ENCODE results near the gene ETS2.
A peak's percentile ranks its signal among the peaks of the same experiment; 100 is the strongest.

ETS2 gene

DNA sequence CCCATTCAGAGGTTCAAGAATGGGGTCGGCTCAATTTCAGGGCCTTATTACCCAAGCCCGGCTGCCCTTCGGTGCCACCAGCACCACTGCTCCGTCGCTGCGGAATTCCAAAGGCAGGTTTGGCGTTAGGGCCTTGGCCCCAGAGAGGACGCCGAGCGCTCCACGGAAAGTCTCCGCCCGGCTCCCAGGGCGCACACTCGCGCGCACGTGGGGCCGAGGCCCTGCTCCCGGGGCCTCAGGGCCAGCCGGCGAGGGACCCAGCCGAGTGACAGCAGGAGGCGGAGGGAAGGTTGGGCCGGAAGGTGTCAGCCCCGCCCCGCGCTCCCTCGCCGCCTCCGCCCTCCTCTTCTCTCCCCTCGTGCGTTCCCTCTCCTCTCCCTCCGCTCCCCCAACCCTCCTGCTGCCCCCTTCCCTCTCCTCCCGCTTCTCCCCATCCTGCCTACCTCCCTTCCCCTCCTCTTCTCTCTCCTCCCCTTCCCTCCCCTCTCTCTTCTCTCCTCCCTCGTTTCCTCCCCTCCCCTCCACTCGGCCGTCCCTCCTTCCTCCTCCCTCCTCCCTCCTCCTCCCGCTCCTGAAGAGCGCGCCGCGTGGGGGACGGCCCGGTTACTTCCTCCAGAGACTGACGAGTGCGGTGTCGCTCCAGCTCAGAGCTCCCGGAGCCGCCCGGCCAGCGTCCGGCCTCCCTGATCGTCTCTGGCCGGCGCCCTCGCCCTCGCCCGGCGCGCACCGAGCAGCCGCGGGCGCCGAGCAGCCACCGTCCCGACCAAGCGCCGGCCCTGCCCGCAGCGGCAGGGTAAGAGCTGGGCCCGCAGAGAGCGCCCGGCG lies at the start of gene ETS2:
ETS2 (plus strand) TSS at position 602 of the 825 bp plus-strand sequence. CDS start 4,106 bp downstream, outside the sequence.
- DNase-seq, result peak; percentile 77 to 84

DNA sequence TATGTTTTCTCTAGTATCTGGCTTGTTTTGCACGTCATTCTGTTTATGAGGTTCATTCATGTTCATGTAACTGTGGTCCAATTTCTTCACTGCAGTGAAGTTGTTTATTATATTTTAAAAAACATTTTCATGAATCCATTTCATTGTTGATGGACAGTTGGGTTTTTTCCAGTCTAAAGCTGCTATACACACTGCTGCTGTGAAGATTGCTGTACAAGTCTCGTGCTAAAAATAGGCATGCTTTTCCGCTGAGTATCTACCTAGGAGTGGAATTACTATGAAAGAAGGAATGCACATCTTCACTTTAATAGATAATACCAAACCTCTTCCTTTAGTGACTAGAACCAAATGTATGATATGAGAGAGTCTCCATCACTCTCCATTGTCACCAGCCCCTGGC lies 49.0 kb upstream of the ETS2 start:
- DNase-seq, result no peak

DNA sequence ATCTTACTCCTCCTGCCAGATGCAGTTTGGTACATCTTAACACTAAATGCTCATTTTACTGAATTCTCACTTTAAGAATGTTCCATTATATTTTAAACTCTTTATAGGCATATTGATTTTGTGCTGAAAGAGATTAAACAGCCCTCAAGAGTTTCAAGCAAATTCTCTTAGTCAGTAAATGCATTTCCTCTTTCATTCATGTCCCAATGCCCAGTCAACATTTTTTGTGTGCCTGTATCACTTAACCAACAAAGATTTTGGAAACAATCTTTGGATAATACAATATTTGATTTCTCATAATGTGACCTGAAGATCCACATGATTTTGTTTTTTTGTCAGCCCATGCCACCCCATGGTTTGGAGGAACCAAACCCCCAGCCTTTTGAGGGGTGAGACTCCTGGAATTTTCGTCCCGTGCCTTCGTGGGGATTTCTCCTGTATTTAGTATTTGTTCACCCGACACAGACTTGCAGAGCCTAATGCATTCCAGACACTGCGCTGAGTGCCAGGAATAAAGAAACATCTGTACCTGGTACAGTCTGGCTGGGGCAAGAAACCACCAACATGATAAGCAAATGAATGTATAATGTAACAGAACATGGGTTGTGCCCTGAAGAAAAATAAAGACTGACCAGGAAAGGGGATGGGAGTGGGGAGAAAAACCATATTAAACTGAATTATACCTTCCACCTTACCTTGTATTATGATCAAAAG lies 47.1 kb upstream of the ETS2 start:
- DNase-seq, result no peak

DNA sequence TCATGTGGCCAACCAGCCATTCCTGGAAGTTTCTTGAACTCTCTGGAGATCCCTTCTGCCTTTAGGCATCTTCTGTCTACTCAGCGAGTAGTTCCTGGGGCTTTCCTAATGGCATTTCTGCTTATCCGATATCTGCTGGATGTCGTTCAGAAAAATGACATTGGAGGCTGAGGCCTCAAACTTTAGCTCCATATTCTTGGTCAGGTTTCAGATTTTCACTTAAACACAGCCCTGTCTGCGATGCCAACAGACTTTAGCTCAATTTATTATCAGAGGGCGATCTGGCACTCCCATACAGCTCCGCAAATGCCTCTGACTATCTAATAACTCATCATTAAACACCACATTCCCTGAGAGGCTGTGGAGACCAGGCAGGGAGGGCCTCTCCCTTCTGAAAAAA lies 46.3 kb upstream of the ETS2 start:
- no peak for DNase-seq

DNA sequence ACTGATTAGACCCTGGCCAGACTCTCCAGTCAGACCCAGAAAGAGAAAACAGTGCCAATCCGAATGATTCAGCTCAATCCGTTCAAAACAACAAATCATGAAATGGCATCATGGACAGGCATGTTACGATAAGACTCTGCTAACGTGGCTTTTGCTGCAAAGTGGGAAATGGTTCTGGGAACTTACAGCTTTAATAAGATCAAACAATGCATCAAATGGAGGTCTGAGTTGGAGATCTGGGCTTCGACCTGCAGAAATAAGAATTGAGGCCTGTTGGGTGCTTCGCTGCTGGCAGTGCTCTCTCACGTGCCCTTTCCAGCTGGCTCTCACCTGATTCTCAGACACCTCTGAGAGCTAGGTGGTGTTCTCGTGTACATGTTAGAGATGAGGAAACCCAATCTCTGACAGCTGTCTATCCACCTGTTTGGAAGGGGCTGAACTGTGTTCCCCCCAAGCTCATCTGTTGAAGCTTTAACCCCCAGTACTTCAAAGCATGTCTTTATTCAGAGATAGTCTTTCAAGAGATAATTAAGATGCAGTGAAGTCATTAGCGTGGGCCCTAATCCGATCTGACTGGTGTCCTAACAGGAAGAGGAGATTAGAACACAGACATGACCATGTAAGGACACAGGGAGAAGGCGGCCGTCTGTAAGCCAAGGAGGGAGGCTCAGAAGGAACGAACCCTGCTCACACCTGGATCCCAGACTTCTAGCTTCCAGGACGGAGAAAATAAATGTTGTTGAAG lies 45.5 kb upstream of the ETS2 start:
- DNase-seq, result no peak

DNA sequence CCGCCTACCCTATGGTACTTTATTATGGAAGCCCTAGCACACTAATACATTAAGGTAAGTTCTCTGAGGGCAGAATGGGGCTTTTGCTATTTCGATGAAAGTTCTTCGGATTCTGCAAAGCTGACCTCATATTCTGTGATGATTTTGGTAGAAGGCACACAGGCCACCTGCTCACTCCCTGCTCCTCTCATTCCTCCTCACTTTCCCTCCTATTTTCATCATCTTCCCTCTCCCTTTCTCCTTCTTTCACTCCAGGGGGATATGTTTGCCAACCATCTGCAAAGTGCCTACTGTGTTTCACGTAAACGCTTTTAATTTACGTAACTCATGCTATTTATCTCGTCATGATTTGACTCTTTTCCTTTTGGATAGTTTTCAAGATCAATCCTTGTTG lies 45.0 kb upstream of the ETS2 start:
- DNase-seq, result no peak

DNA sequence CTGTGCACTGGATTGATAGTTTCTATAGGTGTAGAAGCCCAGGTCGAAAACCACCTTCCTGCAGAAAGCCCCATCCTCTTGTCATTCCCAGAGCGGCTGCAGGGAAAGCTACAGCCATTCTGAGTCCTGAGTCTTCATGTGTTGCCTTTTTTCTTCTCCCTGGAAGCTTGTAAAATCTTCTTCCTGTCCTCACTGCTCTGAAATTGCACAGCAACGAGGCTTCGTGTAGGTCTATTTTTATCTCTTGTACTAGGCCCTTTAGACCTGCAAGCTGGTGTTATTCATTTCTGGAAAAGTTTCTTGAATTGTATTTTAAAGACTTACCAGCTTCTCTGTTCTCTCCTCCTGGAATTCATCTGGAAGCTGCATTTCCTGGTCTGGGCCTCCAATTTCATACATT lies 44.2 kb upstream of the ETS2 start:
- DNase-seq, result no peak

DNA sequence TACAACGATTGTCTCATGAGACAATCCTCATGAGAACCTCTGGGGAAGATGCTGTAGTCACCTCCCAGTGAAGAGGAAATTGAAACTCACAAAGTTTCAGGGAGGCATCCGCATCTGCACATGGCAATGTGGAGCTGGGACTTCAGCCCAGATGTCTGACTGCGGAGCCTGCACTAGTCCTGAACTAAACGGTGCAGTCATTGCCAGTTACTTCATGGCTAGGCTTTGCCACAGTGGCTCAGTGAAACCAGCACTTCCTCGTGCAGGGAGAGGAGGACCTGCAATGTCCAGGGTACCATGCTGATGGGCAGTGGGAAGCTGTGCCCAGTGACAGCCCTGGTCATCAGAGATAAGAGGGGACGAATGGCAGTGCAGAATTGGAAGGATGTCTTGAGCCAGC lies 40.7 kb upstream of the ETS2 start:
- DNase-seq, result no peak

DNA sequence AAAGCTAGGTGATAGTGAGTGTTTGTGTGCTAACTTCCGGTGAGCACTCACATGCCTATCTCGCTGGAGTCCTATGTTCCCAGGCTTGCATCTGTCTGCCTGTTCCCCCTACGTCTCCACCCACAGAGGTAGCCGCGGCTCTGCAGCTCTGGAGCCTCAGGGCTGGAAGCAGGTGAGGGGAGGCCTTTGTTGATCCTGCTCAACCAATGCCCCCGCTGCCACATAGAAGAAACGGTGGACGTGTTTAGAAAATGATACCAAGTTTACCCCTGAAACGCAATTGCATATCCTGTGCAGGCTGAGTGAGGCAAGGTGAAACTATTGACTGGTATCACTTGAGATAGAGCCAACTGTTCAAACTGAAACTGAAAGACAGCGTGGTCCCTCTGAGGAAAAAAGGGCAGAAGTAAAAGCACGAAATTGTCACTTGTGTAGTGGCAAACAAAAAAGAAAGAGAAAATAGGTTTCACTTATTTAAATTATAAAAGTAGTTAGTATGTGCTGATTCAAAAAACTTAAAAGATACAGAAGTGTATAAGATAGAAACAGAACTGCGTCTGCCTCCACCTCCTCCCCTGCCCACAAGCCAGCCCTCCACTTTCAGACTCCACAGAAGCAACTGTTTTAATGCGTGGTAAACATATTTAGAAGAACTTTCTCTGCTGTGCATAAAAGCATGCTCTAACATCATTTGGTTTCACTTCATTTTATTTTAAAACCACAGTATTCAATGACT lies 38.6 kb upstream of the ETS2 start:
- DNase-seq, result peak; percentile 73

DNA sequence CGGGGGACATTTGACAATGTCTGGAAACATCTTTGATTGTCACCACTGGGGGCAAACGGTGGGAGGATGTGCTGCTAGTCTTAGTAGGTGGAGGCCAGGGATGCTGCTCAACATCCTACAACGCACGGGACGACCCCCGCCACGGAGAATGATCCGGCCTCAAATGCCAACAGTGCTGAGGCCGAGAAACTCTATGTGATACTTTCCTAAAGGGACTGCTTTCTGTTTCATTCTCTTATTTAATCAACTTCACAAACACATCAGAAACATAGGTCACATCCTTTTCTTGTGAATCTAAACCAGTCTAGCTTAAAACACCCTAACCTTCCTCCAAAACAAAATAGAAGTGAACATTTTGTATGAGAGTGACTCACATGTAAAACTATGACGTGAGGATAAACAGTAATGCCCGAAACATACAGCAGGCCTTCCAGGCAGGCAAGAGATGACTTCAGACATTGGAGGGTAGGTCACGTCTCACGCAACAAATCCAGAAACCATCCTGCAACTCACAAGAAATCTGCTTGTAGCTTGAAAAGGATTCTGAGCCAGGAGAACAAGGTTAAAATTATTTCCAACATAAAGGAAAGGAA lies 37.2 kb upstream of the ETS2 start:
- DNase-seq, result peak; percentile 78 to 81

DNA sequence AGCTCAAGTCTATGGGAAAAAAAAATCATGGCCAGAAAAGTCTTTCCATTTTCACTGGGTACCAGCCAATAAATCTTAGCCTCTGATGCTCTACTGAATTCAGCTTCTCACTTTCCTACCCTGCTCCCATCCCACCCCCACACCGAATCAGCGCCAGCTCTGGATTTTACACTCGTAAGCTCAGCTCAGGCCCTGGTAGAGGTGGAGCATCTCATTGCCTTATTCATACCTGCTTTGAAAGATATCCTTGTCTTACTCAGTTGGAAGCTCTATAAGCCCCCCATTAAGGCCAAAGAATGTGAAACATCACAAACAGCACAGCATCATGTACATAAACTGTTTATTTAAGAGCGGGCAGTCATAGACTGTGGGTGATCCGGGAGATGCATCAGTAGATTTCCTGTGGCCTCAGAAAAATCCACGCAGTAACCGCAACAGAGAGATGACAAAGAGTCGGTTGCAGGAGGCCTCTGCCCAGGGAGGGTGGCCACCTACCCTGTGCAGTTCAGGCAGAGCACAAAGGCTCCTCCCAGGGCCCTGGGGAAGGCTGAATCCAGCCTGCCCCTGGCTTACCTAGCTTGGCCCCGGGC lies 36.4 kb upstream of the ETS2 start:
- peak; percentile 38 to 53 for DNase-seq

DNA sequence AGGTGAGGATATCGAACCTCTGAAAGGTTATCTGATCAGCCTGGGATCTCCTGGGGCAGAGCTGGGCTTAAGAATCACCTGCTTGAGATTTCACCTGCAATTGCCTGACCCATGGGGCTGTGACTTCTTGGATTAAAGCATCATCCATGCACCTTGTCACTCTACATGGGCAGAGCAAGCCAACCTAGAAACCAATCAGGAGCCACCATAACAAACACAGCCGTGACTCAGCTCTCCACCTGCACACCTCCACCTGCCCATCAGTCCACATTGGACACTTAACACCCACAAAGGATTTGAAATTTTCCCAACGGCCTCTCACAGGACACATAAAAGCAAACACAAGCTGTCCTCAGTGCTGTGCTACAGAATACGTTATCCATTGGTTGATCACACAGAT lies 35.1 kb upstream of the ETS2 start:
- no peak for DNase-seq

DNA sequence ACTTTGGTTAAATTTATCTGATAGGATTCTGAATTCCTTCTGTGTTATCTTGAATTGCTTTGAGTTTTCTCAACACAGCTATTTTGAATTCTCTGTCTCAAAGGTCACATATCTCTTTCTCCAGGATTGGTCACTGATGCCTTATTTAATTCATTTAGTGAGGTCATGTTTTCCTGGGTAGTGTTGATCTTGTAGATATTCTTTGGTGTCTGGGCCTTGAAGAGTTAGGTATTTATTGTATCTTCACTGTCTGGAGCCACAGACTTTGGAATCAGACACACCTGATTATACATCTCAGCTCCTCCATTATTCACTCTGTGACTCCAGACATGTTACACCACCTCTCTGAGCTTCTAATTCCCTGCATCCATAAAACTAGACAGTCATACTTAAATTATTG lies 34.2 kb upstream of the ETS2 start:
- DNase-seq, result no peak

DNA sequence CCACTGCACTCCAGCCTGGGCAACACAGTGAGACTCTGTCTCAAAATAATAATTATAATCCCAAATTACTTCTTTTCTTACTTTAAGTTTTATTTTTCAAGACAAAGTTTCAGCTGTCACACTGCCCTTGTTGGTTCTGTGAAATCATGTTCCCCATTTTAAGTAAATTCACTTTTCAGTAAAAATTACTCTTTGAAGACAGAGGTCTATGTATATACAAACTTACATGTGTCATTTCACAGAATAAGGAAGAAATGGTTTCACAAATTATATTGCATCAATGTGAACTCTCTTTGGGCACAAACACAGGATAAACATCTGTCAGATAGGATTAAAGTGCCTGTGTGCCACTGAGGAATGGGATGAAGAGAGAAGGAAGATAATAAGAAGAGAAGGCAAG lies 33.1 kb upstream of the ETS2 start:
- no peak for DNase-seq

DNA sequence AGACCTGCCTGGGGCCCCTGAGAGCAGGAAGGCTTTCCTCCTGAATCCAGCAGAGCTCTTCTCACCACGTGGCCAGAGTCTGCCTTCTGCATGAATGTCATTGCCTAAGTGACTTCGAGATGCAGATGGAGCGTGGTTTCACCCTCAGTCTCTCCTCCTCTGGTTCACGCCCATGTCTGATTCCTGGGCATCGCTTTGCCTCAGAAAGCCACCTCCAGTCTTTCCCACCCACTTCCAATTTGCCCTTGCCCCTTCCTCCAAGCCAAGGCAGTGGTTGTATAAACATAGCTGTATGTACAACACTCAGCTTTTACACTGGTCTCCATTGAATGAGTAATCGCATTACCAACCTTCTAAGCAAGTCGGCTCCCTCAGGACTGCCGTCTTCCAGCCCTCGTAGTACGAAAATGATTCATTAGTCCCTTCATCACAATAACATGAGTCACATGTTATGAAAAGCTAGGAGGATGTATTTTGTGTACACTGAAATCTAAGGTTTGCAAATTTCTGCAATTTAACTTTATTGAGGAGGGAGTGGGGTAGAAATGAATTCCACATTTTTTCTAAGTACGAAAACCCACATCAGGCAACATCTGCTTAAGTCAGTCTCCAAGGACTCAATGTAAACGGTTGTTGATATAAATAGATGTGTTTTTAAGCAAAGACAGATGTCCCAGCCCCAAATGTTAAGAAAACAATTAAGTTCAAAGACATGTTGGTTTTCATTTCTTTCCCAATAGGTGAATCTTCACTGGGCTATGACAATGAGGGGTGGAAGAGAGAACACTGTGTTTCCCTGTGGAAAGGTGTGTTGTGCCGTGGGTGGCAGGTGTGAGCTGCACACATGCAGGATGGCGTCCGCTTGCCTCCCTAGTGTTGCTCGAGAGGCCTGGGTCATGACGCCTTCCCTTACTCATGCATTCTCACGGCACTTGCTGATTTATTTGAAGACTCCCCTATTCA lies 32.3 kb upstream of the ETS2 start:
- DNase-seq, result peak; percentile 45 to 62

DNA sequence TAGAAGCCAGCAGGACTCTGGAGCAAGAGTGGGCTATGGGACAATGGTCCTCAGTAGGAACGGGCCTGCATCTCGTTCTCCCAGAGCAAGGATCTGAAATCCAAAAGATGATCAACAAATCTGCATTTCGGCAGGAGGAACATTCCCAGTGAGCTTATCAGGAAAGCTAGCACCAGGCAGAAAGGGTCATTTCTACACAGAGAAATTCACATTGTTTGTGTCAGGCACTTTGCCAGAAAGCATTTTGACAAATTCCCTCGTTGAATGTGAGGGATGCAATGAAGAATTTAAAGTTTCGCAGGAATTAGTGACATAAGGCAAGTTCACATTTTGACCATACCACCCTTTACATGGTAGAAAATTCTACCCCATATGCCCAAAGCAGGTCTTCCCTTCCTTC lies 31.6 kb upstream of the ETS2 start:
- no peak for DNase-seq

DNA sequence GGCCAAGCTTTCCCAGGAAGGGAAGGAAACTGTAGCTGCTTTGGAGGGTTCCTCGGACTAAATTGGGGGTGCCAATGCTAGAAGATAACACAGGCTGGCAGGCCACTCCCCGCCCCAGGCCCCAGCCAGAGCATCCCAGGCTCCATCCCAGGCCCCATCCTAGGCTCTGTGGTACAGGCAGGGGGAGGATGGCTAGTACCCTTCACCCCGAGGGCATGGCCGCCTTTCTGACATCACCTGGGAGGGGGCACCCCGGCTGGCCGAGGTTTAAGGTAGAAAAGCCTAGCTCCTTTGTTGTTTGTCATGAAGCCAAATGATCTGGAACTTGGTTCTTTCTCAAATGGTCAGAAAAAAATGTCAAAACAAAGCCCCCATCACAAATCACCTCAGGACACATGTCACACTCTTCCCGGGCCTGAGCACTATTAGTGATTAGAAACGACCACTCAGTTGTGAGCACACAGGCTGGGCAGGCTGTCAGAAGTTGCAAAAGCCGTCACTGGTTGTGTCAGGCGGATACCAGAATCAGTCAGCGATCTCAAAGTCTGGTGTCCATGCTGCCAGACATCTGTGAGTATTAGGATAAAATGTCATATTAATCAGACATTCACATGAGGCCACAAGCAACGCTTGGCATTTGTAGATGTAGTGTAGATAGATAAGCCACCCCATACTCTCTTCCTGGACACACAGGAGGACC lies 31.0 kb upstream of the ETS2 start:
- DNase-seq, result no peak

DNA sequence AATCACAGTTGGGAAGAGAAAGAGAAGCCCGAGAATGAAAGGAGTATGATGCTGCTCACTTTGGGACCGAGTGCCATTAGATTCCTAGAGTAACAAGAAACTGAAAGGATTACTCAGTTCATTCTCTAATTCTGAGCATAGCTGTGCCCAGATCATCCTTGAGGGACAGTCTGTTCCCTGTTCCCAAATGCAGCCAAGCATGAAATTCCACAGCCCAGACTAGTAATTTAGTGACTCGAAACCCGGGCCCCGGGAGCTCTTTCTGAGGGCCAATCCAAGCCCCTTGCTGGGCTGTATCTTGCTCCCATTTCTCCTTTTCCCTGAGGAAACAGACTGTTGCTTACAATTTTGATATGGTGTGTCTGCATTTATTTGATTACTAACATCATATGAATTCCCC lies 30.0 kb upstream of the ETS2 start:
- DNase-seq, result no peak

DNA sequence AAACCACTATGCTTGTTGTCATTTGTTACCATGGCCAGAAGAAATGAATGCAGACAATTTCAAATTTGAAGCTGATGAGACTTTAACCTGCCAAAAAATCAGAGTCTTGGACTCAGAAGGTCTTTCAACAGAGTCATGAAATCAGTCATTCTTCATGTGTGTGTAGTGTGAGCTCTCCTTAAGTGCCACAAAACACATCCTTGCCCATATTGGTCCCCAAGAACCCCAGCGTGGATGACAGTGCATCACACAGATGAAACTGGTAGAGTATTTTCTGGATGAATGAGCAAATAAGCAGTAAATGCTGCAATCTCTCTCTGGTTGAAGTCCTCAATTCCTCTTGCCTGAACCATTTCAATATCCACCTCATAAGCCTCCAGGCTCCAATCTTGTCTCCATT lies 28.7 kb upstream of the ETS2 start:
- DNase-seq, result no peak

DNA sequence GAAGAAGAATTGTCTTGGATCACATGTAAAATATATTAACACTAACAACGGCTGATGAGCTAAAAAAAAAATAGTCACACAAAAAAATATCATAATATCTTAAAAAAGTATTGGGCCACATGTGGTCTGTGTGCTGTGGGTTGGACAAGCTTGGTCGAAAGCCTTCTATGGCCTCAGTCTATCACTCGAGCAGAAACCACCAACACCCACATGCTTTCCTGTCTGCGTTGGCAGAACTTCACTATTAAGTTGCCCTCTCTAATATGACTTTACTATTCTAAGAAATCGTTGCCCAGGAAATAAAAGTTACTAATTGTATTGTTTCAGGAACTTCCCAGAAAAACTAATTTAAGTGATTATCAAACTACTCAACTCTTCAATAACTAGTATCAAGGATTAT lies 28.2 kb upstream of the ETS2 start:
- DNase-seq, result no peak

All from activated T-cell treated with anti-CD3 and anti-CD28 coated beads, Interleukin-2, amount 50 U/mL, for 48 hours (primary cell).